NOMO-1 (cell line): ENCODE results near the gene ICAM2.

Experiments
- DNase-seq, 2 experiments: peaks; one replicate each; lab custom pipeline; 2025; ENCODE audit not compliant: unreplicated experiment in 2 of 2; lab: John Stamatoyannopoulos, UW

Gene ICAM2

DNA sequence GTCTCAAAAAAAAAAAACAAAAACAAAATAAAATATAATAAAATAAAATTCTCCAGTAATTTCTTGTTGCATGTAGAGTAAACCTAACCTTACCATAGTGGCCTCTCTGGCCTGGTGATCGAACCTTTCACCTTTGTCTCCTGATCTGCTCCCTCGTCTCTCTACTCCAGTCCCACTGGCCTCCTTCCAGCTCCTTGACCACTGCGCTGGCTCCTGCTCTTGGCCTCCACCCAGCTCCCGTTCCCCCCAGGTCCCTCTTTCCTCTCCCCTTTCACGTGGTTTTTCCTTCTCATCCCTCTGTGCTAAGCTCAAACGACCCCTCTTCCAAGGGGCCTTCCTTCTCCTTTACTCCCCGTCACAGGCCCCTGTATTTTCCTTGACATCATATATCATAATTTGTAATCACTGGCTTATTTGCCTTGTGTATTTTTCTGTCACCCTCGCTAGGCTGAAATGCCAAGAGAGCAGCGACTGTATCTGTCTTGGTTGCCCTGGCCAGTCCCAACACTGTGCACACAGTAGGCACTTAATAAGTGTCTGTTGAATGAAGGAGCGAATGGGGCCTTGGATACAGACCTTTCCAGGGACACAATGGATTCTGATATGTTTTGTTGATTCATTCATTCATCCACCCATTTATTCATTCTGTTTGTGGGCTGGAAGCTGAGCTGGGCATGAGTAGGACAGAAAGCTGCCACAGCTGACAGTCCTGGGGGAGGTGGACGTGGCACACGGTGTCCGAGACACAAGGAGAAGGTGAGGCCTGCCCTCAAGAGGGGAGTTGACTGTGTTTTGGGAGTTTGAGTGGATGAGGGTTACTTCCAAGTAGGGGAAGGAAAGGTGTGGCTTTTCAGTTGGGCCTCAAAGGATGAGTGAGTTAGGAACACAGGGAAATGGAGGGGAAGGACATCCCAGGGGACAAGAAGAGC lies 41.9 kb downstream of the ICAM2 start:
- DNase-seq = no peak

DNA sequence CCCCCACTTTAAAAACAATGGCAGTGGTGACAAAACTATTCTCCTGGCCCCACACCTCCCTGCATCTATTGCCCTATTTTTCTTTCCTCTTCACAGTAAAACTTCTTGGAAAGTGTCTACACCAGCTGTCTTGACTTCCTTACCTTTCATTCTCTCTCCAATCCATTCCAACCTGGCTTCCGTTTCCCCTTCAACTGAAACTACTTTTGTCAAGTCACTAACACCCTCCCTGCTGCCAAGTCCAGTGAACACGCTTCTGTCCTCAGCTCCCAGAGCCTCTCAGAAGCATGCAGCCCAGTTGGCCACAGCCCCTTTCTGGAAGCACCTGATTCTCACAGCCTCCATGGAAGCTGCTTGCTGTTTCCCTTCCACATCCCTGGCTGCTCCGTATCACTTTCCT lies 43.7 kb downstream of the ICAM2 start:
- DNase-seq = no peak

DNA sequence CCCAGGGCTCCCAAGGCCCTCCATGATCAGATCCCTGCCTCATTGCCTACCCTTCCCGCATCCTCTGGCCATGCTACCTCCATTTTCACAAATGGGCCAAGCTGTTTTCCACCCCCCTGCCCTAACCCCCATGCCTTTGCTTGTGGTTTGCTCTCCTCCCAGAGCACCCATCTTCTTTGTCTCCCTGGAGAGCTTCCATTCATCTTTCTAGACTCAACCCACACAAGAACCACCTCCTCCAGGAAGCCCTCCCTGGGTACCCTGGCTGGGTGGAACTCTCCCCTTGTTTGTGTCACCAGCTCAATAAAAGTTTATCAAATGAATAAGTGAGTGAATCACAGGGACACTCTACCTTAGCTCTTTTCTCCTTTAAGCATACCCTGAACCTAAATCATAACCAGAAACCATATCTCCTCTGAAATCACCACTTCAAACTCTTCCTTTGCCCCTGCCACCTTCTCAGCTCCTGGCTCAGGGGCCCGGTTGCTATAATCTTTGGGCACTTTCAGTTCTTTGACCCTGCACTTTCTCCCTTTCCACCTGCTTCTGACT lies 44.8 kb downstream of the ICAM2 start:
- no peak for DNase-seq

GRCh38 chr17:63974594-63975192 lies 45.7 kb downstream of the ICAM2 start:
- no peak for DNase-seq

GRCh38 chr17:63973930-63974593 lies 46.4 kb downstream of the ICAM2 start:
- DNase-seq = no peak

- DNase-seq = no peak
These were observed 47.2 kb downstream of the ICAM2 start for GRCh38 chr17:63973247-63973646.

DNA sequence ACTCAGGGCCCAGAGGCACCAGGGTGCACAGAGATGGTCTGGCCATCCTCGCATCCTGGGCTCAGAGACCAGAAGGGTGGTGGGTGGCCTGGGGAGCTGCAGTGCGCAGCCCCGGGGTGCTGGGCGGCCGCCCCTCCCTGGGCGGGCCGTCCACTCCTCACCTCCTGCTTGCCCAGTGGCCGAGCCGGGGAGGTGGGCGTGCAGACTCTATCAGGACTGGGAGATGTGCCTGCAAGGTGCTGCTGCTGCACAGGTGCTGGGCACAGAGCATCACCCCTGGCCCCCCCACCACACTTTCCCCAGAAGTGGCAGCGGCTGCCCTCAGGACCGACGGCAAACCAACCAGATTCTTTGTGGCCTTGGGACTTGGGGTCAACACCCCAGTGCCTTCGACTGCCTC lies 47.6 kb downstream of the ICAM2 start, which contains the start of gene SCN4A:
TSS of gene SCN4A (minus strand) at position 123 of the 400 bp plus-strand sequence. CDS start at position 46, 77 bp downstream.
- no peak for DNase-seq

DNA sequence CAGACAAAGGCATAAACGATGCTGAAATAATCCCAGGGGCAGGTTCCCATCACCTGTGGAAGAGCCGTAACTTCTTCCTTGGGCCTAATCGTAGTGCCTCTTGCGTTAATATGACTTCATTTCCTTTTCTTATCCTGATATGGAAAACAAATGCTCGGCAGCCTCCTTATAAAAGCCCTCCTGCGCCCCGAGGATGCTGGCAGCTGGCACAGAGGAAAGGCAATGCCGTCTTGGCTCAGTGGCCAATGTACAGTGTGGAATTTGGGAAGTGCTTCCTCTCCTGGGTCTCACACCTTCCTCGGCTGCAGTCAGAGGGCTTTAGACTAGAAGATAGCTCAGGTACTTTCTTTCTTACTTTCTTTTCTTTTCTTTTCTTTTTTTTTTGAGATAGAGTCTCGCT lies 51.2 kb downstream of the ICAM2 start:
- no peak for DNase-seq

DNA sequence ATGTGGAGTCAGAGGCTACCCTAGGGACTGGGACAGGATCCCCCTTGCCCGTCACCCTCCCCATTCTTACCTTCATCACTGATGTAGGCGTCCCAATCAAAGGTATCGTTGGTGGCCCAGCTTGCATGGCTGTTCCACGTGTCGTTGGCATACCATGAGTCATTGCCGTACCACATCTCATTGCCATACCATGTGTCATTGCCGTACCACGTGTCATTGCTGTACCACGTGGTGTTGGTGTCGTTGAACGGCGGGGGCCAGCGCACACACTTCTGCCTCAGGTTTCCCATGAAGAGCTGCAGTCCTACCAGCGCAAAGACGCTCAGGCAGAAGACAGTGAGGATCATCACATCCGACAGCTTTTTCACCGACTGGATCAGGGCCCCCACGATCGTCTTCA lies 52.5 kb downstream of the ICAM2 start:
- no peak for DNase-seq

DNA sequence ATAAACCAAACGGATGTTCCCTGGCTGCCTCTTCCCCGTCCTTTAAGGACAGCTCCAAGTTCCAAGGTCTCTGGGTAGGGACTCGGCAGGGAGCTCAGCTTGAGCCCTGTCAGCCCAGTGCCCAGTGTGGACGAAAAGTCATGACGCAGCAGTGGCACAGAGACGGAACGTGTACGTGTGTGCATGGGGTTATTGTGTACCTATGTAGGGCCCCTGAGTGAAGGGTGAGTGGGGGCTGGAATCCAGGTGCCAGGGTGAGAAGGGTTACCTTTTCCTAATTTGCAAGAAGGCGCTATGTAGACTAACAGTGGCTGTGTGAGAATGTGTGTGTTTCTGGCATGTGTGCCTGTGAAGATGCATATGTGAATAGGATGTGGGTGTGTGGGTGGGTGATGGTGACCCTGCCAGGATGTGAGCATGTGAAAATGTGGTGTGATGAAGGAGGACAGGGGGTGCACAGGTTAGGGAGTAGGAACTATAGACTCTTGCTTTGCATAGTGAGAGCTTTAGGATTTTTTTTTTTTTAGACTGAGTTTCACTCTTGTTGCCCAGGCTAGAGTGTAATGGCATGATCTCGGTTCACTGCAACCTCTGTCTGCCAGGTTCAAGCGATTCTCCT lies 53.7 kb downstream of the ICAM2 start:
- DNase-seq = no peak

GRCh38 chr17:63963123-63963522 lies 57.3 kb downstream of the ICAM2 start:
- DNase-seq = no peak

GRCh38 chr17:63962298-63962744 lies 58.1 kb downstream of the ICAM2 start:
- DNase-seq = no peak

DNA sequence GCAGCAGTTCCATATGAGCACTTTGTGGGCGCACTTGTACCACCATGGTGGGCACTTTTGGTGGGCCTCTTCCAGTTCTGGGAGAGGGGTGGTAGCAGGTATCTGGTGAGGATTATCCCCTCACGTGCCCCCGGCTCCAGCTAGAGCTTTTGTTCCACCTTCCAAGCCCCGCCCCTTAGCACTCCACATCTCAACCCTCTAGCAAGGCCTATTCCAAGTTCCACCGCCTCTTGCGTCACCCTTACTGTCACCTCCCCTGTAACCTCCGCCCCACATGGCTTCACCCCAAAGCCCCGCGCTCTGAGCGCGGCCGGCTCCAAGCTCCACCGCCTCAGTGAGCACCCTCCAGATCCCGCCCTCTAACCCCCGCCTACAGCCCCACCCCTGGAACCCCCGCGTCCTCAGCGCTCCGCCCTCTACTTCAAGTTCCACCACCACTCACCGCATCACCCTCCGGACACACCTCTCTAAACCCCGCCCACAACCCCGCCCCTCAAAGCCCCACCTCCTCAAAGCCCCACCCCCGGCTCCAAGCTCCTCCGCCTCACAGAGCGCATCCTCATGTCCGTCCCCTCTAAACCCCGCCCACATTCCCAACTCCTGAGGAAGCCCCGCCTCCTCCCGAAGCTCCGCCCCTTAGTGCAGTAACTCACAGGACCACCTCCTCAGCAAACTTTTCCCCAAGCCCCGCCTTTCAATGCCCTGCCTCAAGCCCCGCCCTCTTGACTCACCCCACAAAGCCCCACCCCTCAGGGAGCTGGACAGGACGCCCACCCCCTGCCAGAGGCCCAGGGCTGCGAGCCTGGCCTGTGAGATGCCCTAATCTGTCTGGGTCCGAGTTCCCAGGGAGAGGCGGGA lies 58.8 kb downstream of the ICAM2 start:
- peak; percentile 44 to 47 for DNase-seq

DNA sequence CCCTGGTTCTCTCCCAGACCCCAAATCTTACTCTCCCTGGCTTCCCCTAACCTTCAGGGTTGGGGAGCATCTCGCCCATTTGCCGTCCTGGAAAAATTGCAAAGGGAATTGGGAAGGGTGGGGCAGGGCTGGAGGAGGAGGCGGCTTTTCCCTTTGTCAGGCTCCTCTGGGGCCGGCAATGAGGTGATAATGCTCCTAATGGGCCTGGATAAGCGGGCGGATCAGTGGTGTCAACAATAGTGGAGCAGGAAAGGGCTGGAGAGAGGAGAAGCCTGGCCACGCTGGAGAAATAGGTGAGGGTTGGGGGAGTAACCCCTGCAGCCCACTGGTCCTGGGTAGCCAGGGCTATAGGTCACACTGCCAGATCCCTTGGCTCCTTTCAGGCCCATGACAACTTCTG lies 60.0 kb downstream of the ICAM2 start:
- DNase-seq = no peak

DNA sequence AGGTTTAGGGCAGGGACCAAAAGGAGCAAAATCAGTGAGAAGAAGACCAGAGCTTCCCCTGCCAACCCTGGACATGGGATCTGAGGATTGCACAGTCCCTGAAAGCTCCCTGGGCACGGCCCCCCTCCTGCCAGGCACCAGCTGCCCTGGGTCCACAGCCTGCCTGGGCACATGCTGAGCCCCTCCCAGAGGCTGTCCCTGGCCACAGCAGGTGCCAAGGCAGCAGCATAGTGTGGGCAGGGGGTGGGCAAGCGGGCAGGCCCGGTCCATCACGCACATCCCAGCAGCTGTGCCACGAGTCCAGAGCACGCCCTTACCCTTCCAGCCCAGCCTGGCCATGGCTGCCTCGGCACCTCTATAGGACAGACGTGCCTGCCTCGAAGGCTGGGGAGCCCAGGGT lies 60.4 kb downstream of the ICAM2 start:
- no peak for DNase-seq

GRCh38 chr17:63956296-63956920 lies 64.0 kb downstream of the ICAM2 start:
- no peak for DNase-seq

- DNase-seq = no peak
These were observed 64.6 kb downstream of the ICAM2 start for GRCh38 chr17:63955791-63956190.

GRCh38 chr17:63955232-63955631 lies 65.2 kb downstream of the ICAM2 start:
- DNase-seq = no peak

- DNase-seq = peak in 1 of 2 experiments; percentile 10
These were observed 65.9 kb downstream of the ICAM2 start for GRCh38 chr17:63954402-63955063.
